Neural cell (in vitro differentiated cells): Measurements from ENCODE around the gene TAF1B.

Source experiments
- EP300 ChIP-seq: fragments of 450-650 bp; conservative IDR thresholded peaks from 2 replicates; pipeline ENCODE4 v1.6.1; 2014; ENCODE audit warnings: antibody characterized with exemption, mild to moderate bottlenecking, moderate library complexity; ENCODE audit not compliant: poor library complexity, severe bottlenecking
- EZH2 ChIP-seq: fragments of 200-600, 300-800 bp; shearing (Covaris generic), sonication (generic); IDR thresholded peaks from 2 replicates; pipeline ENCODE4 v1.6.1; 2014; ENCODE audit warnings: antibody characterized with exemption, low read length, borderline replicate concordance, mild to moderate bottlenecking; ENCODE audit not compliant: insufficient read depth, poor library complexity, severe bottlenecking
- MXI1 ChIP-seq: fragments of 450-650 bp; conservative IDR thresholded peaks from 2 replicates; pipeline ENCODE4 v1.6.1; 2014; ENCODE audit warnings: antibody characterized with exemption, mild to moderate bottlenecking; ENCODE audit not compliant: poor library complexity, severe bottlenecking
- POLR2AphosphoS5 ChIP-seq: IDR thresholded peaks from 2 replicates; pipeline ENCODE4 v1.6.1; 2012
- RAD21 ChIP-seq: fragments of 450-650 bp; conservative IDR thresholded peaks from 2 replicates; pipeline ENCODE4 v1.6.1; 2014; ENCODE audit warnings: antibody characterized with exemption, mild to moderate bottlenecking, moderate library complexity
- REST ChIP-seq: IDR thresholded peaks from 2 replicates; pipeline ENCODE4 v1.6.1; 2012; ENCODE audit warnings: borderline replicate concordance
- TAF1 ChIP-seq: IDR thresholded peaks from 2 replicates; pipeline ENCODE4 v1.6.1; 2012; ENCODE audit warnings: low read depth
- TF ChIP-seq, protein P1 (sequence below): fragments of 450-650 bp; IDR thresholded peaks from 2 replicates; pipeline ENCODE4 v1.5.1; 2014; ENCODE audit warnings: antibody characterized with exemption, mild to moderate bottlenecking, moderate library complexity; ENCODE audit not compliant: poor library complexity, severe bottlenecking

DNA sequence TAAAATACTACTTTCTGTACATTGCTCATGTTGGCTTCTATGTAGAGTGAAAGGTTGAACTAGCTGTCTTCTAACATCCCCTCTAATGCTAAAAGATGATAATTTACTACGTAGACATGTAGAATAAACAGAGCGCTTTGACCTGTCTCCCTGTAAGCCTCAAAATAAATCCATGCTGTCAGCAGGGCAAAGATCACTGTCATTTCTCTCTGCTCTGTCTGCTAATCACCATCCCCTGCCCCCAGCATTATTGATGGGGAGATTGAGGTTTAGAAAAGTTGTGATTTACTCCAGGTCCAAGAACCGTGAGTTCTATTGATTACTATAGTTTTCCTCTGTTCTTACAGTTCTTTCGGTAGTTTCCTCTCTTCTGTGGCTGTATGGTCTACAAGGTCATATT, 69.2 kb downstream of the TAF1B start:
- no peak for TF ChIP-seq RAD21
- TF ChIP-seq, protein P1, sequence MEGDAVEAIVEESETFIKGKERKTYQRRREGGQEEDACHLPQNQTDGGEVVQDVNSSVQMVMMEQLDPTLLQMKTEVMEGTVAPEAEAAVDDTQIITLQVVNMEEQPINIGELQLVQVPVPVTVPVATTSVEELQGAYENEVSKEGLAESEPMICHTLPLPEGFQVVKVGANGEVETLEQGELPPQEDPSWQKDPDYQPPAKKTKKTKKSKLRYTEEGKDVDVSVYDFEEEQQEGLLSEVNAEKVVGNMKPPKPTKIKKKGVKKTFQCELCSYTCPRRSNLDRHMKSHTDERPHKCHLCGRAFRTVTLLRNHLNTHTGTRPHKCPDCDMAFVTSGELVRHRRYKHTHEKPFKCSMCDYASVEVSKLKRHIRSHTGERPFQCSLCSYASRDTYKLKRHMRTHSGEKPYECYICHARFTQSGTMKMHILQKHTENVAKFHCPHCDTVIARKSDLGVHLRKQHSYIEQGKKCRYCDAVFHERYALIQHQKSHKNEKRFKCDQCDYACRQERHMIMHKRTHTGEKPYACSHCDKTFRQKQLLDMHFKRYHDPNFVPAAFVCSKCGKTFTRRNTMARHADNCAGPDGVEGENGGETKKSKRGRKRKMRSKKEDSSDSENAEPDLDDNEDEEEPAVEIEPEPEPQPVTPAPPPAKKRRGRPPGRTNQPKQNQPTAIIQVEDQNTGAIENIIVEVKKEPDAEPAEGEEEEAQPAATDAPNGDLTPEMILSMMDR: no peak
- TF ChIP-seq EP300: peak; percentile 35
- no peak for TF ChIP-seq MXI1
- TF ChIP-seq POLR2AphosphoS5: no peak
- no peak for TF ChIP-seq TAF1
- TF ChIP-seq REST: no peak
- TF ChIP-seq EZH2: no peak
